ENCODE data around the gene NNAT. TPM values are rescaled to one million over a fixed set of nuclear protein-coding genes. Genes with fewer than 3 reads are reported as not detected.
"Not testable (repeated sequence)": the region's sequence is repeated elsewhere in the genome, so short reads cannot be mapped to it uniquely, and the experiment has no call there.

NNAT gene
- total RNA-seq, 4 donors from 2014 or later: not detected

- Histone ChIP-seq H3K27ac (no peak overlapping the region), H3K4me3 (no peak overlapping the region), H3K9me3 (no peaks in the 10 kb centered on the region), H3K4me1 (no peaks in the 10 kb centered on the region), H3K27me3 (no peaks in the 10 kb centered on the region), H3K36me3 (no peaks in the 10 kb centered on the region)
- TF ChIP-seq POLR2A (IDR thresholded peaks at IDR 0.05): no peak
- no peak for TF ChIP-seq CTCF (IDR thresholded peaks at IDR 0.05)
- no peak for DNase-seq
These were observed 44.0 kb upstream of the NNAT start for GRCh38 chr20:37477041-37477440.

- Histone ChIP-seq H3K27ac (no peak overlapping the region), H3K27me3 (no peaks in the 10 kb centered on the region), H3K4me3 (no peak overlapping the region), H3K9me3 (no peaks in the 10 kb centered on the region), H3K36me3 (no peaks in the 10 kb centered on the region), H3K4me1 (no peaks in the 10 kb centered on the region)
- no peak for DNase-seq
- TF ChIP-seq POLR2A (IDR thresholded peaks at IDR 0.05): no peak
- TF ChIP-seq CTCF (IDR thresholded peaks at IDR 0.05): no peak
These were observed 41.8 kb upstream of the NNAT start for GRCh38 chr20:37479266-37479665.

- DNase-seq: no peak
- H3K27me3 ChIP-seq: no peaks in the 10 kb centered on the region
- no peak overlapping the region for H3K4me3 ChIP-seq
- no peaks in the 10 kb centered on the region for H3K9me3 ChIP-seq
- no peaks in the 10 kb centered on the region for H3K36me3 ChIP-seq
- H3K27ac ChIP-seq: no peak overlapping the region
- no peaks in the 10 kb centered on the region for H3K4me1 ChIP-seq
- no peak for TF ChIP-seq POLR2A (IDR thresholded peaks at IDR 0.05)
- no peak for TF ChIP-seq CTCF (IDR thresholded peaks at IDR 0.05)
These were observed 40.9 kb upstream of the NNAT start for GRCh38 chr20:37479925-37480691.

- TF ChIP-seq POLR2A (IDR thresholded peaks at IDR 0.05): no peak
- TF ChIP-seq CTCF (IDR thresholded peaks at IDR 0.05): no peak
- Histone ChIP-seq H3K27me3 (no peaks in the 10 kb centered on the region), H3K4me3 (no peak overlapping the region), H3K4me1 (no peaks in the 10 kb centered on the region), H3K9me3 (no peaks in the 10 kb centered on the region), H3K27ac (no peak overlapping the region), H3K36me3 (no peaks in the 10 kb centered on the region)
- no peak for DNase-seq
These were observed 40.1 kb upstream of the NNAT start for GRCh38 chr20:37480919-37481318.

- Histone ChIP-seq H3K4me1 (no peaks in the 10 kb centered on the region), H3K9me3 (no peaks in the 10 kb centered on the region), H3K27me3 (no peaks in the 10 kb centered on the region), H3K4me3 (no peak overlapping the region), H3K36me3 (no peaks in the 10 kb centered on the region), H3K27ac (no peak overlapping the region)
- DNase-seq: no peak
- TF ChIP-seq POLR2A (IDR thresholded peaks at IDR 0.05): no peak
These were observed 39.4 kb upstream of the NNAT start for GRCh38 chr20:37481610-37482009.

GRCh38 chr20:37484331-37484730 is 36.7 kb upstream of the NNAT start:
- Histone ChIP-seq H3K4me1 (no peaks in the 10 kb centered on the region), H3K36me3 (no peaks in the 10 kb centered on the region), H3K4me3 (no peak overlapping the region), H3K9me3 (no peaks in the 10 kb centered on the region), H3K27me3 (no peaks in the 10 kb centered on the region), H3K27ac (no peak overlapping the region)
- DNase-seq: no peak
- no peak for TF ChIP-seq CTCF (IDR thresholded peaks at IDR 0.05)
- no peak for TF ChIP-seq POLR2A (IDR thresholded peaks at IDR 0.05)

GRCh38 chr20:37486209-37486608 is 34.8 kb upstream of the NNAT start:
- not testable (repeated sequence) for DNase-seq

More at GRCh38 chr20:37486209-37486608, 34.8 kb upstream of the NNAT start:
- H3K4me3 ChIP-seq, H3K27ac ChIP-seq, H3K27me3 ChIP-seq, H3K9me3 ChIP-seq, H3K36me3 ChIP-seq, H3K4me1 ChIP-seq: not testable (repeated sequence)

Data from Peyer's patch (tissue), 4 donors.